Right lung (tissue), 5 donors: ENCODE measurements around the gene ISLR. TPM values are rescaled to one million over a fixed set of nuclear protein-coding genes. Genes with fewer than 3 reads are reported as not detected.
A peak's percentile ranks its signal among the peaks of the same experiment; 100 is the strongest.

Experiments used
- DNase-seq, 2 donors: peaks; one replicate each; pipeline ENCODE4 v3.0.0-alpha.2; 2013
- polyA plus RNA-seq, 5 donors: library from polyadenylated mRNA; unstranded; fragments of 120-200 nt; gene quantifications; one replicate each; pipeline versions ENCODE4 v1.2.1 to v1.2.3, GENCODE V29; 2013; ENCODE audit warnings: inconsistent platforms in 1 of 5, low replicate concordance in 1 of 5; ENCODE audit not compliant: insufficient read length in 5 of 5, insufficient read depth in 1 of 5

The ISLR gene
- polyA plus RNA-seq, 5 donors: 45.1 to 65.2 (median 54.5) TPM

DNA sequence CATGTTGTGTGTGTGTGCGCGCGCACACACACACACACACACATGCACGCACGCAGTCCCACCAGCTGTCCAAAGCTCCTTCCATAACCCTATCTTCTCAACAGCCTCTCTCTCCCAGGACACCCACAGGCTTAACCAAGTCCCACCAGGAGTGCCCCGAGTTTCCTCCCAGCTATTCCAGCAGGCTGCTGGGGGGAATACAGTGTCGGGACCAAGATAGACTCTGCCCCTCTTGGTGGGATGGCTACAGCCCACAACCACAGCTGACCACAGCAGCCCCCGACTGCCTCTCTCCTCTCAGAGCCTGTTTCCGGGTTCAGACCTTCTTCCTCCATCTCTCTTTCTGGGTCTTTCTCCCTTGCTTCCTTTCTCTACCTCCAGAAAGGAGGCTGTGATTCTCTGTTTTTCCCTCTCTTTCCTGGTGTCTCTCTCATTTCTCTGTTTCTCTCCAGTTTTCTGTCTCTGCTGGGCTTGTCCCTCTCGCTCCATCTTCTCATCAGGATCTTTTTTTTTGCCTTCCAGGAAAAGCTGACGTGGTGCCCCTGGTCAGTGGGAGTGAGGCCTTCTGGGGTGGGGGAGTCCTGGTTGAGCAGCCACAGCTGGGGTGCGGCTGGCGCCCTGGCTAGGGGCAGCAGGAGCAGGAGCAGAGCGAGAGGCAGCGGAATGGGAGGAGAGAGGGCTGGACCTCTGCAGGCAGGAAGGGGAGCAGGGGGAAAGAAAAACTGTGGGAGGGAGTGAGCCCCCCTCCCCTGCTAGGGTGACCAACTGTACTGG, 3.3 kb upstream of the ISLR start:
- DNase-seq: peak in 1 of 2 donors; percentile 38

- DNase-seq: no peak
These were observed 2.5 kb upstream of the ISLR start for GRCh38 chr15:74170875-74171578.

- DNase-seq: no peak
These were observed 1.5 kb upstream of the ISLR start for GRCh38 chr15:74171965-74172541.

DNA sequence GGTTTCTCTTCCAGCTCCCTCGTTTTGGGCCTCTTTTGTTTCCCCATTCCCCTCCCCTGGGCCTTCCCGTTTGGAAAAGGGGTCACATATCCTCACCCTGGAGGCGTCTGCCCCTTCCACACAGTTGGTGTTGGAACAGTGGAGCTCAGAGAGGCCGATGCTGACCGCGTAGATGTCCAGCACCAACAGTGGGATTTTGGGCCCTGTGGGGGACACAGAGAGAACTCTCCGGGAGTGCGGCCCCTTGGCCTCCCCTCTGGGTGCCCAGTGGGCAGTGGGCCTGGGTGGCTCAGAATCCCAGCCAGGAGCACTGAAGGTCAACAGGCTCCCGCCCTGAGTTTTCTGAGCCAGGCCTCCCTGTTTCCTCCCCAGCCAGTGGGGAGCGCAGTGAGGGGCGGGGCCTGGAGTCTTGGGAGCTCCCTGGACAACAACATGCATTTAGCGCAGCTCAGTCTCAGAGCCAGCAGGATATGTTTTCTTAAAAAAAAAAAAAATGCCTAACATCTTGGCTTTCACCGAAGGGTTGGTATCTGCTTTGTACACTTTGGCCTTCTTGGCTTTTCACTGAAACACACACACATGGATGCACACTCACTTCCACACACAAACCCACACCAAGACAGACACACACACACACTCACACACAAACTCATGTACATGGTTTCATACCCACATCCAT, 670 bp upstream of the ISLR start:
- peak; percentile 72 to 77 for DNase-seq

- peak; percentile 61 for DNase-seq
These were observed 878 bp downstream of the ISLR start for GRCh38 chr15:74174219-74174957.

- DNase-seq: no peak
These were observed 1.4 kb downstream of the ISLR start for GRCh38 chr15:74174958-74175253.

GRCh38 chr15:74175271-74176191, 2.0 kb downstream of the ISLR start:
- DNase-seq: no peak

GRCh38 chr15:74176262-74177214, 3.0 kb downstream of the ISLR start:
- no peak for DNase-seq

GRCh38 chr15:74178326-74179100, 5.0 kb downstream of the ISLR start:
- no peak for DNase-seq

DNA sequence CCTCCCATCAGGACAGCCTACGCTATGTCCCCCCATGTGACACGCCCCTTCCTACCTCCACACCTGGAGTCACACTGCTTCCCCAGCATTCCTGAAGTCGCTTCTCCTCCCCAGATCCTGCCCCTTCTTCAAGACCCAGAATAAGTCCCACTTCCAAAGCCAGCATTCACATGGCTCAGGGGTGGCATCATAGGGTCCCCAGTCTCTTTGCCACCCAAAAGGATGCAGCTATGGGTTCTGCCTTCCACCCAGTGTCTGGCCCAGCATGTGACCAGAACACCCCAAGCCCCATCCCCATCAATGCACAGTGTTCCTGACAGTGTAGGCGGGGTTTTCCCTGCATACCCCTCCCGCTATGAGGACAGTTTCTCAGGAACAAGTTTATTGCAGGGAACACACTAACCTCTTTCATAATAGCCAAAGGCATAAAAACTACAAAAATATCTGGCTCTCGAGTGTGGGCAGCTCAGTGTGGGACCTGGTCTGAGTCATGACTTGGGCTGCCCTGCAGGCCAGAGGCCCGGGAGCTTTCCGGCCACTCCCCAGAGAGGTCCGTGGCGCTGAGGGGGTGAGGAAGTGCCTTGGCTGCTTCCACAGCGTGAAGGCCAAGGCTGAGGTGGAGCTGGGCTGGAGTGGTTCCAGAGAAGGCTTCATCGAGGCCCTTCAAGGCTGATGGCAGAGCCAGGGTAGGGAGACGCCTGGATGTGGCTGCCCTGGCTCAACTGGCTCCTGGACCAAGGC, 5.8 kb downstream of the ISLR start:
- no peak for DNase-seq

DNA sequence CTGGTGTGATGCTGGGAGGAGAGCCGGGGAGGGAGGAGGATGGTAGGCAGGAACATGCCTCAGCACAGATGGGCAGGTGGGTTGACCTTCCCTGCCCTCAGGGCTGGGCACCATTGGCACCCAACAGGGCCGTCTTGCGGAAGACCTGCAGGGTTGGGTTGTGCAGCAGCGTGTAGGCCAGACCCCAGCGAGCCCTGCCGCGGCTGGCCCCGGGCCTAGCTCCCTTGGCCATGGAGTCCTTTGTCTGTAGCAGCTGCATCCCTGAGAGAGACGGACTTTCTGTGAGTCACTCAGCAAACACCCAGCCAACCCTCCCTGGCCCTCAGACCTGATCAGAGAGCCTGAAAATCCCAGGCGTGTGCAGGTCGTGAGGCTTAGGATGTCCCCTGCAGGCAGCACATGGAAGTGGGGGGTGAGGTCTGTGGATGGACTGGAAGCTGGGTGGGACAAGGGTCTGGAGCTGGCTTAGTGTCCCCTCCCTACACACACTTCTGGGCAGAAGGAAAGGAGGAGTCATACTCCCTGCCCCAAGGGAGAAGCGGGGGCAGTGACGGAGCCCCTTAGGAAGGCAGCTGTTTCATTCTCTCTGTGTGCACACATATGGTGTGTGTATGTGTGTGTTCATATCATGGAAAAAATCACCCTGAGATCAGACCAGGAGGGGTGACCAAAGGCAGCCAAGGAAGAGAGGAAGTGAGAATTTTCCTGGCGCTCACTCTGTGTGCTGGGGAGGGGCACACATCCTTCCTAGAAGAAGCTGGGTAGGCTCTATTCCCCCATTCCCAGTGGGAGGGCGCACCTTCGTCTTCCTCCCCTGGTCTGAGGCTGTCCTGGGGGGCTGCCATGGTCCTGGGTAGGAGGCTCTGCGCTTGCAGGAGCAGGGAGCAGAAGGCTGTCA, 6.7 kb downstream of the ISLR start:
- no peak for DNase-seq

DNA sequence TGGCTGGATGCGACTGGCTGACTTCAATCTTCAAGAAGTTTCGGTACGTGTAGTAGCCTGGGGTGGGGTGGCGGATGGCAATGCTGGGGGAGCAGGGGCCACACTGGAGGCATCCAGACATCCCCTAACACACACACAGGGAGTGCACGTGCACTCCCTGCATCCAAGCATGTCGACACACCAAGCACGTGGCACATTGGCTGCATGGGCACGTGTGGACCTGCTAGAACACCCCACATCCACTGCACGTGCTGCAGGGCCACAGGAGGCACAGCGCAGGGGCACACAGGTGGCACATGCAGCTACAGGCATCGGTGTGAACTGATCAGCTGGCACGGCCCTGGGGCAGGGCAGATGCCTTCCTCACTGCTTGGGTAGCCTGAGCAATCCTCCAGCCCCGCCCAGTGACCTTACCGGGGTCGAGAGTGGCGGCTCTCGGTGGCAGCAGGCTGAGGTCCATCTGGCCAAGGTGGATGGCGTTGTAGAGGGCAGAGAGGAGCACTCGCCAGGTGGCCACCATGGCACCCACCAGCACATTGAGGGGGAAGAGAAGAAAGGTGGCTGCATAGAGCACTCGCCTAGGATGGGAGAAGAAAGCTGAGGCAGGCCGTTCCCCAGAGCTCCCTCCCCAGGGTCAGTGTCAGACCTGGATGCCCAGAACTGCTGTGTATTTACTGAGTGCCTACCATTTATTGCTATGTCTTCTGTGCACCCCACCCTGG, 7.5 kb downstream of the ISLR start:
- DNase-seq: no peak

- no peak for DNase-seq
These were observed 8.6 kb downstream of the ISLR start for GRCh38 chr15:74182131-74182530.

DNA sequence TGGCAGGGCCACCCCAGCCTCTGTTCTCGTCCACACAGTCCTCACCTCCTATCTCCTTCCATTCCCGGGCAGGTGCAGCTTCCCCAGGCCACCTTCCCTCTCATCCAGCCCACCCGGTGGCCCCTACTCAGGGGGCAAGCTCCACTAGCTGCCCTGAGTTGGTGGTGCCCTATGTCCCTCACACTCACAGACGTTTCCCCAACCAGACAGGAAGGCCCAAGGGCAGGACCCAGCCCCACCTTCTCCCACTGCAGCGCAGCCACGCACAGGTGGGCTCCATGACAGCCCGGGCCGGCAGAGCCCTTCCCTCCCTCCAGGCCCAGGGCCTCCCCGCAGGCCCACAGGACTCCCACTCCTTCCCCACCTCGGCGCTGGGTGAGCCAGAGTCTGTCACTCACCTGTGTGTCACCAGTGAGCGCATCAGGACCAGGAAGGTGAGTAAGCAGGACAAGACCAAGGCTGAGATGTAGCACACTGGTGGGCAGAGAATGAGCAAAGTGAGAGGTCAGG, 11.1 kb downstream of the ISLR start:
- DNase-seq: no peak

GRCh38 chr15:74185710-74186348, 12.3 kb downstream of the ISLR start:
- no peak for DNase-seq
